Fibroblast of lung (primary cell): ENCODE data around the gene PAQR7. TPM values are rescaled to one million over a fixed set of nuclear protein-coding genes. Genes with fewer than 3 reads are reported as not detected.

Experiments used
- DNase-seq, 2 donors: peaks; one replicate each; pipeline versions ENCODE4 v3.0.0 to v3.0.0-alpha.2; 2010; ENCODE audit warnings: low read depth in 2 of 2
- H2AFZ ChIP-seq: 2 replicates; pipeline ENCODE4 v1.5.1; 2012; ENCODE audit warnings: low read length, control low read depth, inconsistent platforms
- H3K27ac ChIP-seq: 2 replicates; pipeline ENCODE4 v1.5.1; 2011; ENCODE audit warnings: low read length, control low read depth; ENCODE audit not compliant: insufficient read depth
- H3K27me3 ChIP-seq: 2 replicates; pipeline ENCODE4 v1.5.1; 2011; ENCODE audit warnings: mild to moderate bottlenecking, low read length; ENCODE audit not compliant: control insufficient read depth, insufficient read depth
- H3K36me3 ChIP-seq: 2 replicates; pipeline ENCODE4 v1.5.1; 2011; ENCODE audit warnings: low read length; ENCODE audit not compliant: control insufficient read depth, insufficient read depth
- H3K4me1 ChIP-seq: 2 replicates; pipeline ENCODE4 v1.5.1; 2011; ENCODE audit warnings: low read length; ENCODE audit not compliant: control insufficient read depth, insufficient read depth; ENCODE audit errors: extremely low read depth
- H3K4me2 ChIP-seq: 2 replicates; pipeline ENCODE4 v1.5.1; 2011; ENCODE audit warnings: low read length, control low read depth; ENCODE audit not compliant: insufficient read depth; ENCODE audit errors: extremely low read depth
- H3K4me3 ChIP-seq, 4 experiments: fragments of 200-600 bp in 1 of 4; sonication (generic) in 1 of 4; replicated peaks in 1 of 4; 2 replicates each; pipeline ENCODE4 v1.5.1; 2011 to 2016; ENCODE audit warnings: low read length in 4 of 4, low read depth in 3 of 4, mild to moderate bottlenecking in 3 of 4, control low read depth in 2 of 4, inconsistent platforms in 1 of 4, mixed read lengths in 1 of 4; ENCODE audit not compliant: insufficient read depth in 1 of 4; ENCODE audit errors: control extremely low read depth in 1 of 4
- H3K79me2 ChIP-seq: 2 replicates; pipeline ENCODE4 v1.5.1; 2012; ENCODE audit warnings: mild to moderate bottlenecking, low read length, inconsistent platforms; ENCODE audit not compliant: control insufficient read depth, insufficient read depth
- H3K9ac ChIP-seq: 2 replicates; pipeline ENCODE4 v1.5.1; 2011; ENCODE audit warnings: mild to moderate bottlenecking, low read length, control low read depth; ENCODE audit not compliant: insufficient read depth
- H3K9me3 ChIP-seq: 2 replicates; pipeline ENCODE4 v1.5.1; 2012; ENCODE audit warnings: low read depth, low read length; ENCODE audit not compliant: control insufficient read depth, insufficient read depth
- H4K20me1 ChIP-seq: 2 replicates; pipeline ENCODE4 v1.5.1; 2011; ENCODE audit warnings: low read length; ENCODE audit not compliant: control insufficient read depth, insufficient read depth; ENCODE audit errors: extremely low read depth
- EZH2 ChIP-seq: IDR thresholded peaks from 2 replicates; pipeline ENCODE4 v1.5.1; 2012; ENCODE audit warnings: low read length, control low read depth, mild to moderate bottlenecking; ENCODE audit errors: missing control alignments
- polyA plus RNA-seq, 2 donors: library from polyadenylated mRNA; depleted of rRNA in 1 of 2; stranded (reverse) in 1 of 2; unstranded in 1 of 2; fragments of >200 nt; gene quantifications; 2 replicates each; pipeline ENCODE4 v1.2.1, GENCODE V29; 2011 to 2012; ENCODE audit warnings: missing spikeins in 1 of 2
- total RNA-seq: library from RNA; depleted of rRNA; stranded (reverse); fragments of >200 nt; gene quantifications from 2 replicates; pipeline ENCODE4 v1.2.1, GENCODE V29; 2014
- TF ChIP-seq, protein P1 (sequence below), 2 donors: IDR thresholded peaks in 1 of 2; conservative IDR thresholded peaks in 1 of 2; 1 replicate in 1 of 2; 2 replicates in 1 of 2; pipeline ENCODE4 v1.5.1; 2011 to 2012; ENCODE audit warnings: low read length in 2 of 2, control low read depth in 1 of 2, inconsistent platforms in 1 of 2, low read depth in 1 of 2, mild to moderate bottlenecking in 1 of 2

PAQR7 gene
- total and polyA plus RNA-seq, 2 donors (not counting 1 experiment from before 2014, with no cell fraction given) = 12.8 to 15.9 TPM

DNA sequence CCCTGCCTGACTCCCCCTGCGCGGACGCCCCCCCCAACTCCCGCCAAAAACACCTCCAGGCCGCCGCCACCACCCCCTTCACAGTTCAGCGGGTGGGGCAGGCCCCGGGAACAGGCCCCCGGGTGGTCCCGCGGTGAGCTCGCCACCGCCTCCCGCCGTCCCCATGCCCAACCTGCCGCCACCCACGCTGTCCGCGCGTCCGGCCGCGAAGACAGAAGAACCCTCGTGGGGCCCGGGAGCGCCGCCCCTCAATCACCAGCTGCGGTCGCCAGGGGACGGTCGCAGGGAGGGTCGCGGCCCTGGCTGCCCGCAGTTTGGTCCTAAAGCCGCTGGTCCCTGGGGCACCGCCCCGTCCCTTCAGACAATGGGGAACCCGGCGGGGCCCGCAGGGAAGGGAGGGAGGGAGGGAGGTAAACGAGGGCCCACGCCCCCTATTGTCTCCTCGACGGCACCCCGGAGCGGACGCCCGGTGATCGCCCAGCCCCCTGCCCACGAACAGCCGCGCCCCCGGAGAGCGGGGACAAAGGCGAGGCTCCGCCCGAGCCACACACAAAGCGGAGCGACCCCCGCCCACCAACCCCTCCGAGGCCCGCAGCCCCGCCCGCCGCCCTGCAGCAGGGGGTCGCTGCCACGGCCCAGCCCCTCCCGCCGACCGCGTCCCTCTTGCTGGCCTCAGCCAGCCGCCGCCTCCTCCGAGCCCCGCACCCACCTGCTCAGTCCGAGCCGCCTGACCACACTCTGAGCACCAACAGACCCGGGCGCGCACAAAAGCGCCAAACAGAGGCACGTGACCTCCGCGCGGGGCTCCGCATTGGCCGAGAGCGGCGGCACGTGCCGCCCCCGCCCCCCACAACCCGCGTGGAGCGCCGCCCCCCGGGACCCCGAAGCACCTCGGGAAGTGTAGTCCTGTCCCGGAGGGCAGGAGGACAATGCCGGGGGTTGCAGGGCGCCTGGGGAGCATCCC lies 30.5 kb upstream of the PAQR7 start, which contains the start of gene STMN1:
TSS of gene STMN1 (minus strand) at position 740 of the 964 bp plus-strand sequence. CDS start 1,743 bp downstream, outside the sequence.
- H3K79me2 ChIP-seq = peaks cover 35% of the 10 kb centered on the region
- TF ChIP-seq, protein P1, sequence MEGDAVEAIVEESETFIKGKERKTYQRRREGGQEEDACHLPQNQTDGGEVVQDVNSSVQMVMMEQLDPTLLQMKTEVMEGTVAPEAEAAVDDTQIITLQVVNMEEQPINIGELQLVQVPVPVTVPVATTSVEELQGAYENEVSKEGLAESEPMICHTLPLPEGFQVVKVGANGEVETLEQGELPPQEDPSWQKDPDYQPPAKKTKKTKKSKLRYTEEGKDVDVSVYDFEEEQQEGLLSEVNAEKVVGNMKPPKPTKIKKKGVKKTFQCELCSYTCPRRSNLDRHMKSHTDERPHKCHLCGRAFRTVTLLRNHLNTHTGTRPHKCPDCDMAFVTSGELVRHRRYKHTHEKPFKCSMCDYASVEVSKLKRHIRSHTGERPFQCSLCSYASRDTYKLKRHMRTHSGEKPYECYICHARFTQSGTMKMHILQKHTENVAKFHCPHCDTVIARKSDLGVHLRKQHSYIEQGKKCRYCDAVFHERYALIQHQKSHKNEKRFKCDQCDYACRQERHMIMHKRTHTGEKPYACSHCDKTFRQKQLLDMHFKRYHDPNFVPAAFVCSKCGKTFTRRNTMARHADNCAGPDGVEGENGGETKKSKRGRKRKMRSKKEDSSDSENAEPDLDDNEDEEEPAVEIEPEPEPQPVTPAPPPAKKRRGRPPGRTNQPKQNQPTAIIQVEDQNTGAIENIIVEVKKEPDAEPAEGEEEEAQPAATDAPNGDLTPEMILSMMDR (conservative IDR thresholded peaks at IDR 0.05 in 1 of 2, IDR thresholded peaks at IDR 0.05 in 1 of 2; ENCODE audit: low read depth in 1 of 2, low read length in 2 of 2) = no peak
- TF ChIP-seq EZH2 = no peak
- H3K9ac ChIP-seq = peak within 1 kb of the TSS; percentile 62
- H3K36me3 ChIP-seq = peaks cover 3% of the 10 kb centered on the region
- H3K9me3 ChIP-seq = no peaks in the 10 kb centered on the region
- peak within 1 kb of the TSS; percentile 77 for H2AFZ ChIP-seq
- H3K27me3 ChIP-seq = no peaks in the 10 kb centered on the region
- H3K27ac ChIP-seq = peak within 1 kb of the TSS; percentile 73
- no peaks in the 10 kb centered on the region for H4K20me1 ChIP-seq
- H3K4me2 ChIP-seq = peak within 1 kb of the TSS; percentile 77
- no peaks in the 10 kb centered on the region for H3K4me1 ChIP-seq
- peak; percentile 87 for DNase-seq
- H3K4me3 ChIP-seq = peak within 1 kb of the TSS; percentile 60 to 86 (median 76)

DNA sequence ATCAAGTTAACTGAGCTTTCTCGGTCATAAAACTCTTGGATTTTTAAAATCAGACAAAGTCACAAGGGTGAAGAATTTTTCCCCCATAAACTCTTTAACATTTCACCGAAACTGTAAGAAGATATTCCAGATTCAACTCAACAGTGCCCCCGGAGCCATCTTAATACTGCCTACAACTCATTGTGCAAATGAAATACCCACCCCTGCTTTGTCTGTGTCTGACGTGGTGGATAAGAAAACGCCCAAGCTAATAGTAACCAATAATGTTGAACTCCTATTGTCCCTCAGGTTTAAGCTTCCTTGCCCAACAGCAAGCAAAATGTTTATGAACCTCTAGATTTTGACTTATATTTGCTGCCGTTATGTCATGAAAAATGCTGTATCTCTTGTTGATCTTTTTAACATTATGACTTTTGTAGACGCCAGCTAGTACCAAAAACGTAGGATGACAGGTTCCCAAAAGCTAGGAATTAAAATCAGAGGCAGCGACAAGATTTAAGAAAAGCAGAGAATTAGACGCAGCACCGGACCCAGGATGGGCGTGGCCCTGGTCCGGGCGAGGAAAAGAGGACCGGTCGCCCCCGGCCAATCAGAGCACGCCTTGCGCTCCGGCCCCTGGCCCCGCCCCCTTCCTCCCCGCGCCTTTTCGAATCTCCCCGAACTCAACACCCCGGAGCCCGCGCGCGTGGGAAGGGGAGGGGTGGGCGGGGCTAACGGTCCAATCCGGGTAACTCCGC lies 29.6 kb upstream of the PAQR7 start:
- peak overlapping the region; percentile 35 for H2AFZ ChIP-seq
- peaks cover 3% of the 10 kb centered on the region for H3K36me3 ChIP-seq
- H3K27ac ChIP-seq = peak overlapping the region; percentile 72
- peaks cover 37% of the 10 kb centered on the region for H3K79me2 ChIP-seq
- H3K9me3 ChIP-seq = no peaks in the 10 kb centered on the region
- H3K9ac ChIP-seq = peak overlapping the region; percentile 62
- no peaks in the 10 kb centered on the region for H3K4me1 ChIP-seq
- H3K4me2 ChIP-seq = peak overlapping the region; percentile 64
- H4K20me1 ChIP-seq = no peaks in the 10 kb centered on the region
- DNase-seq = peak; percentile 87 to 89
- TF ChIP-seq, protein P1 (conservative IDR thresholded peaks at IDR 0.05 in 1 of 2, IDR thresholded peaks at IDR 0.05 in 1 of 2; ENCODE audit: low read depth in 1 of 2, low read length in 2 of 2) = peak in 1 of 2 donors; percentile 16
- no peak for TF ChIP-seq EZH2
- peak overlapping the region; percentile 60 to 86 (median 76) for H3K4me3 ChIP-seq
- H3K27me3 ChIP-seq = no peaks in the 10 kb centered on the region

DNA sequence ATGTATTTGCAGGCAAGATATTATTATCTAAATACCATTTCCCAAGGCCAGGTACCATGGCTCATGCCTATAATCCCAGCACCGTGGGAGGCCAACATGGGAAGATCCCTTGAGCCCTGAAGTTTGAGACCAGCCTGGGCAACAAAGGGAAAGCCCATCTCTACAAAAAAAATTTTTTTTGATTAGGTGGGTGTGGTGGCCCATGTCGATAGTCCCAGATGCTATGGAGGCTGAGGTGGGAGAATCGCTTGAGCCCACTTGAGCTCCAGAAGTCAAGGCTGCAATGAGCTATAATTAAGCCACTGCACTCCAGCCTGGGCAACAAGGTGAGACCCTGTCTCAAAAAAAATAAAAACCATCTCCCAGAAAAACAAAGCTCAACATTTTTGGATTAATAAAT lies 28.5 kb upstream of the PAQR7 start:
- Histone ChIP-seq H4K20me1 (no peaks in the 10 kb centered on the region), H3K4me2 (peak overlapping the region; percentile 64), H3K36me3 (peaks cover 3% of the 10 kb centered on the region), H3K79me2 (peaks cover 37% of the 10 kb centered on the region), H2AFZ (no peak overlapping the region), H3K4me1 (no peaks in the 10 kb centered on the region), H3K27me3 (no peaks in the 10 kb centered on the region), H3K9me3 (no peaks in the 10 kb centered on the region), H3K4me3 (peak overlapping the region; percentile 60 to 86 (median 76)), H3K27ac (no peak overlapping the region), H3K9ac (no peak overlapping the region)
- DNase-seq = no peak
- no peak for TF ChIP-seq EZH2
